ENCODE results near the gene ZSCAN23. TPM values are rescaled to one million over a fixed set of nuclear protein-coding genes. Genes with fewer than 3 reads are reported as not detected.

Gene ZSCAN23
- total and polyA plus RNA-seq, 9 of the 15 experiments (the other 6 are each of a cell fraction or from before 2014, with no cell fraction given): 0.05 to 0.29 (median 0.21) TPM; not detected in 1

GRCh38 chr6:28486988-28487742 is 43.9 kb upstream of the ZSCAN23 start (continued):
- TF ChIP-seq NCOA2 (IDR thresholded peaks at IDR 0.05; ENCODE audit: partially characterized antibody in 2 of 2) (no peak), FOS (IDR thresholded peaks at IDR 0.05; ENCODE audit: extremely low read depth, insufficient read length) (no peak), ZC3H11A (IDR thresholded peaks at IDR 0.05; ENCODE audit: low read depth, low read length) (no peak), ZNF224 (CRISPR knock-in tag; IDR thresholded peaks at IDR 0.05) (no peak), ZNF830 (CRISPR knock-in tag; IDR thresholded peaks at IDR 0.05) (no peak), CLOCK (CRISPR knock-in tag; IDR thresholded peaks at IDR 0.05; ENCODE audit: borderline replicate concordance) (no peak), POLR3G (IDR thresholded peaks at IDR 0.05; ENCODE audit: extremely low read depth, insufficient read length, insufficient replicate concordance) (no peak), ZNF592 (IDR thresholded peaks at IDR 0.05) (peak; percentile 99), VEZF1 (CRISPR knock-in tag; IDR thresholded peaks at IDR 0.05) (peak; percentile 44; the same call in 1 of the 2 replicates), TSHZ1 (CRISPR knock-in tag; IDR thresholded peaks at IDR 0.05) (peak; percentile 66; the same call in 1 of the 2 replicates), CEBPB (tag; IDR thresholded peaks at IDR 0.05) (peak; percentile 65; the same call in 1 of the 2 replicates), TEAD1 (CRISPR knock-in tag; IDR thresholded peaks at IDR 0.05) (peak in 1 of 2 experiments; percentile 92; a peak in 2 of 4 replicates), SNIP1 (IDR thresholded peaks at IDR 0.05; ENCODE audit: low read depth) (no peak), GABPB1 (CRISPR knock-in tag; IDR thresholded peaks at IDR 0.05) (no peak), DACH1 (IDR thresholded peaks at IDR 0.05; ENCODE audit: partially characterized antibody) (no peak)
